OCI-LY3 (cell line): ENCODE results near the gene KRT32.

Experiments used
- EZH2phosphoT487 ChIP-seq: fragments of 200-600 bp; shearing (Covaris generic); IDR thresholded peaks from 2 replicates; pipeline ENCODE4 v1.6.1; 2018; ENCODE audit warnings: antibody characterized with exemption, mixed run types, low read depth
- TF ChIP-seq, protein P1 (sequence below): fragments of 200-600, 300-600 bp; sonication (generic); IDR thresholded peaks from 2 replicates; pipeline ENCODE4 v1.5.1; 2014; ENCODE audit warnings: antibody characterized with exemption, low read length, low read depth

DNA sequence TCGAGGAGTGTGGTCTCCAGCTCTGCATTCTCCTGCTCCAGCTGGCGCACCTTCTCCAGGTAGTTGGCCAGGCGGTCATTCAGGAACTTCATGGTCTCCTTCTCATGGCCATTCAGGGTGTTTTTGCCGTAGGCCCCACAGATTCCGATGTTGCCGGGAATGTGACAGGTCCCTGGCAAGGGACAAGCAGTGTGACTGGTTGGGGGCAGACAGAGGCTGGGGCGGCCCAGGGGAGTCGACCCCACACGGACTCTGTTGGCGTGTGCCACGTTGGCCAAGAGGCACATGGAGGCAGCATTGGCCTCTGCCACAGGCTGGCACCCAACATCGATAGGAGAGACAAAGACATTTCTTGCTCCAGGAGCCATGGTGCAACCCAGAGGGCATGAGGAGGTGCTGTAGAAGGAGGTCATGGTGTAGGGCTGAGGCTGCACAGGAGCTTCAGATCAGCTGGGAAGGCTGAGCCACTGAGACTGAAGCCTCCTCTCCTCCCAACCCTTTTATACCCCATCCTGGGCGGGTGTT, 43.0 kb downstream of the KRT32 start, which contains the start of gene KRT37:
- TF ChIP-seq, protein P1, sequence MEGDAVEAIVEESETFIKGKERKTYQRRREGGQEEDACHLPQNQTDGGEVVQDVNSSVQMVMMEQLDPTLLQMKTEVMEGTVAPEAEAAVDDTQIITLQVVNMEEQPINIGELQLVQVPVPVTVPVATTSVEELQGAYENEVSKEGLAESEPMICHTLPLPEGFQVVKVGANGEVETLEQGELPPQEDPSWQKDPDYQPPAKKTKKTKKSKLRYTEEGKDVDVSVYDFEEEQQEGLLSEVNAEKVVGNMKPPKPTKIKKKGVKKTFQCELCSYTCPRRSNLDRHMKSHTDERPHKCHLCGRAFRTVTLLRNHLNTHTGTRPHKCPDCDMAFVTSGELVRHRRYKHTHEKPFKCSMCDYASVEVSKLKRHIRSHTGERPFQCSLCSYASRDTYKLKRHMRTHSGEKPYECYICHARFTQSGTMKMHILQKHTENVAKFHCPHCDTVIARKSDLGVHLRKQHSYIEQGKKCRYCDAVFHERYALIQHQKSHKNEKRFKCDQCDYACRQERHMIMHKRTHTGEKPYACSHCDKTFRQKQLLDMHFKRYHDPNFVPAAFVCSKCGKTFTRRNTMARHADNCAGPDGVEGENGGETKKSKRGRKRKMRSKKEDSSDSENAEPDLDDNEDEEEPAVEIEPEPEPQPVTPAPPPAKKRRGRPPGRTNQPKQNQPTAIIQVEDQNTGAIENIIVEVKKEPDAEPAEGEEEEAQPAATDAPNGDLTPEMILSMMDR = no peak
- no peak for TF ChIP-seq EZH2phosphoT487
